Mesothelial cell of epicardium (in vitro differentiated cells): ENCODE measurements around the gene C9orf72. TPM values are rescaled to one million over a fixed set of nuclear protein-coding genes. Genes with fewer than 3 reads are reported as not detected.

Source experiments
- DNase-seq, 2 experiments: peaks; one replicate each; pipeline ENCODE4 v3.0.0; 2021; ENCODE audit warnings: low spot score in 2 of 2; ENCODE audit not compliant: unreplicated experiment in 2 of 2
- H3K27ac Mint-ChIP-seq: 2 replicates; pipeline ENCODE4 v1.8.0; 2021; ENCODE audit warnings: mixed read lengths
- H3K27me3 Mint-ChIP-seq: 2 replicates; pipeline ENCODE4 v1.8.0; 2021; ENCODE audit warnings: low read depth, mixed read lengths
- H3K36me3 Mint-ChIP-seq: 2 replicates; pipeline ENCODE4 v1.8.0; 2021; ENCODE audit warnings: mixed read lengths
- H3K4me1 Mint-ChIP-seq: 2 replicates; pipeline ENCODE4 v1.8.0; 2021; ENCODE audit warnings: mixed read lengths
- H3K4me3 Mint-ChIP-seq: 2 replicates; pipeline ENCODE4 v1.8.0; 2021; ENCODE audit warnings: mild to moderate bottlenecking, moderate library complexity, mixed read lengths
- H3K9me3 Mint-ChIP-seq: 2 replicates; pipeline ENCODE4 v1.8.0; 2021; ENCODE audit warnings: mixed read lengths
- CTCF ChIP-seq: fragments of 200-600 bp; sonication (generic); IDR thresholded peaks from one replicate; pipeline ENCODE4 v1.5.0; 2021; ENCODE audit warnings: antibody characterized with exemption; ENCODE audit not compliant: unreplicated experiment
- total RNA-seq: library from RNA; stranded (reverse); gene quantifications from 3 replicates; pipeline ENCODE4 v1.2.1, GENCODE V29; 2021

The C9orf72 gene
- total RNA-seq, 1 donor from 2014 or later, result 22.0 TPM

DNA sequence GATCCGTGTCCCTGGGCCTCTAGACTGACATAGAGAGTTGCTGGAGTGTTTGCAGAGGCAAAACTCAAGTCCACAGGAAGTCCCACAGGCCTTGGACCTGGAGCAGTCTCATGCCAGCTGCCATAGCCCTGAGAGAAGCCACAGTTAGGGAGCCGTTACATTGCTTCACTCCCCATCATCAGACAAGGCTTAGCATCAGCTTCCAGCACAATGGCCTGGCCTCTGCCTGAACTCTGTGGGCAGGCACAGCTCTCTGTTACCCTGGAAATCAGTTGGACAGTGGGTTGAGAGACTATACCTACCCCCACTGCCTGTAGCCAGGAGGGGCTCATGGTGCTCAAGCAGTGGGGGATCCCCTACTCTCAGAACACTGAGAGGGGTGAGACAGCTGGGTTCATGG, 16.2 kb upstream of the C9orf72 start:
- no peaks in the 10 kb centered on the region for H3K4me1 Mint-ChIP-seq
- no peak overlapping the region for H3K27ac Mint-ChIP-seq
- H3K4me3 Mint-ChIP-seq, result no peak overlapping the region

DNA sequence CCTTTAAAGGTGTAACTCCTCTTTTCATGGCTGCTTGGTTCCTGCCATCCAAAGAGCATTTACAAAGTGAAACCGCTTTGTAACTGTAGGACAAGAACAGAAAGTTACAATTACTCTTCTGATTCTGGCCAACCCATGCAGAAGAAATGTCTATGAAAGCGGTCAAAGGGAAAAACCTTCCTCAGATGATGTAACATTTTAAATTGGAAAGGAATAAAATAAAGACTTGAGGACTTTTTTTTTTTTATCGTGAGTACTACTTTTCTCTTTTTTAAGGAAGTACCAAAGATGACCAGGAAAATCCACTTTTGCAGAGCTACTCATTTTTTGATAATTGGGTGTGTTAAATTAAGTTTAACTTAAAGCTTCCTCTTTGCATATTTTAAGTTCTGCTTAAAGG, 13.0 kb upstream of the C9orf72 start:
- Mint-ChIP-seq H3K27ac (no peak overlapping the region), H3K27me3 (no peaks in the 10 kb centered on the region), H3K4me3 (no peak overlapping the region), H3K4me1 (no peaks in the 10 kb centered on the region), H3K36me3 (no peaks in the 10 kb centered on the region), H3K9me3 (peaks cover 1% of the 10 kb centered on the region)
- no peak for TF ChIP-seq CTCF
- no peak for DNase-seq

More for the DNA sequence above, 16.2 kb upstream of the C9orf72 start:
- Mint-ChIP-seq H3K9me3 (peaks cover 4% of the 10 kb centered on the region), H3K27me3 (no peaks in the 10 kb centered on the region), H3K36me3 (no peaks in the 10 kb centered on the region)
- no peak for DNase-seq
- no peak for TF ChIP-seq CTCF

DNA sequence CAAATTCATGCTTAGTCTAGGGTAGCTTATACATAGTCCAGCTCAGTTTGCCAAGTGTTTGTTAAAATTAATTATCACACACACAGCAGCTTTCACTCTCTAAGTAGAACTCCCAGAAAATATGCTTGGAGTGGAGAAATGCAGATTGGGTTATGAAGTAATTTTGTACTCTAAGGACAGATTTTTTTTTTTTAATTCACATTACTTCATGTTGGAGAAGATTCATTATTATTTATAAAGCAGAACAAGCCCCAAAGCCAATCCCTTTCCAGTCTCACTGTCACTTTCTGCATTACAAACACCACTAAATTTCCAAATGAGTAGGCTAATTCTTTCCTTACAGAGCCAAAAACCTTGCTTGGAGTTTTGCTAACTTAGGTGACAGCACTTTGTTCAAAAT, 11.7 kb upstream of the C9orf72 start:
- H3K4me1 Mint-ChIP-seq, result no peaks in the 10 kb centered on the region
- no peak overlapping the region for H3K4me3 Mint-ChIP-seq
- no peaks in the 10 kb centered on the region for H3K27me3 Mint-ChIP-seq
- no peaks in the 10 kb centered on the region for H3K9me3 Mint-ChIP-seq
- no peak overlapping the region for H3K27ac Mint-ChIP-seq
- no peak for TF ChIP-seq CTCF
- no peaks in the 10 kb centered on the region for H3K36me3 Mint-ChIP-seq
- no peak for DNase-seq

DNA sequence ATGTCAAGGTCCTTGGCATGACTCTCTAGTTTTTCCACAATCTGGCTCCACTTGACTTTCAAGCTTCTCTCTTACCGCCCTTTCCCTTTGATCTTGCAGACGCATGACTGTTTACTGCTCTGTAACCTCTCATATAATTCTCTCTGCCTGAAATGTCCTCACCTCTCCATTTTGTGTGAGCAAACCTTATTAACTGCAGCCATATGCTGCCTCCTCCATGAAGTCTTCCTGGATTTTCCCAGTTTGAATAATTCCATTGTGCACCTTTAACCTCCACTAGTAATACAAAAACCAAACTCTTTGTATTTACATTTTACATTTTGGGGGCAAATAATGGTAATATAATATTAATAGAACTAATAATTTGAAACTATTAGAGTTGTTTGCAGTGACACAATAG, 9.5 kb upstream of the C9orf72 start:
- Mint-ChIP-seq H3K4me1 (no peaks in the 10 kb centered on the region), H3K9me3 (peaks cover 9% of the 10 kb centered on the region), H3K27ac (no peak overlapping the region), H3K27me3 (no peaks in the 10 kb centered on the region), H3K4me3 (no peak overlapping the region), H3K36me3 (peaks cover 2% of the 10 kb centered on the region)
- no peak for TF ChIP-seq CTCF
- DNase-seq, result no peak

DNA sequence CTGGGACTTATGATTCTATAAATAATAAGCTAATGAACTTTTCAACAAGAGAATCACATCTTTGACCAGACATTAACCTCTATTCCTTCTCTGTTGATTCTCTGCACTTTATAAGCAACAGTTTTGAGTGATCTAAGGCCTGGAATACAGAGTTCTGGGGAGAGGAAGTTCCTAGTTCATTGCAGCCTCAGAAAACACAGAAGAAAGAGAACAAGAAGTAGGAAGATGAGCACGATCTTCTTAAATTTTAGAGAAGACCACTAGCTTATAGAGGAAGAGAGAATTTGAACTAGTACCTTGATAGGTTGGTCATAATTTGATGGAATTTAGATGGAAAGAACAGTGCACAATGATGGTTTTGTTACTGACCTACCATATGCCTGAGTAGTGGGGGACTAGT, 8.5 kb upstream of the C9orf72 start:
- H3K27me3 Mint-ChIP-seq, result no peaks in the 10 kb centered on the region
- no peaks in the 10 kb centered on the region for H3K4me1 Mint-ChIP-seq
- peaks cover 9% of the 10 kb centered on the region for H3K9me3 Mint-ChIP-seq
- H3K4me3 Mint-ChIP-seq, result no peak overlapping the region
- TF ChIP-seq CTCF, result no peak
- no peak overlapping the region for H3K27ac Mint-ChIP-seq
- H3K36me3 Mint-ChIP-seq, result peaks cover 2% of the 10 kb centered on the region
- no peak for DNase-seq
